GM23248 (cell line): Measurements from ENCODE around the gene FAM120A.

Source experiments
- EZH2 ChIP-seq: fragments of 200-600 bp; sonication (generic); IDR thresholded peaks from 2 replicates; pipeline ENCODE4 v1.6.1; 2018; ENCODE audit warnings: antibody characterized with exemption, mild to moderate bottlenecking; ENCODE audit not compliant: insufficient read depth, poor library complexity, severe bottlenecking
- EZH2phosphoT487 ChIP-seq: fragments of 200-600 bp; sonication (generic); IDR thresholded peaks from 2 replicates; pipeline ENCODE4 v1.6.1; 2018; ENCODE audit warnings: antibody characterized with exemption, moderate library complexity, mild to moderate bottlenecking, low read depth; ENCODE audit not compliant: insufficient read depth

DNA sequence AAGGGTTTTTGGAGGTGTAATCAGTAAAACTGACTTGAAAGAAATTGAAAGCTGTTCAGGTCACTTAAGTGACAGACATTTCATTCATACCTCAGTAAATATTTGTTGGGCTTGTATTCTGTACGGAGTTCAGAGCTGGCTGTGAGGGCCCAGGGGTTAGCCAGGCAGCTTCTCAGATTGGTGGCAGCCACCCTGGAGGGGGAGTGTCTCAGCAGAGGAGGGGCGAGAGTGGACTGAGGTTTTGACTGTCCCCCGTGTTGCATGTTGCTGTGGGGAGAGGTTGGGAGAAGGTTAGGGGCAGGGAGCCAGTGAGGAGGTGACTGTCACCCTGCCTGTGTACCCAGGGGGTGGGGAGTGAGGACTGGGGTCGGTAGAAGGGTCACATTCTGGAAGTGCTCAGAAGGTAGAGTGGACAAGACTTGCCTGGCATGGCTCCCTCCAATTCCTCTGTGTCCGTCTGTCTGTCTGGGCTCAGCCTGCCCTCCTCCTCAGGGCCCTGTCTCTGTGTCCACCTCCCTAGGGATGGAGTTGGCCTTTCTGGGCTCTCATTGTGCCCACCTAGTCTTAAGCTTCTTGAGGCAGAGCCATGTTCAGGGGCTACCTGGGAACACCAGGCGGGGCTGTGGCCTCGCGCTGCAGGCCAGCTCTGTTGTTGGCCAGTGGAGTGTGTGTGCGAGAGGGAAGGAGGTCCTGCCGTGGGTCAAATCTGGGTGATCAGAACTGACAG, 129.3 kb downstream of the FAM120A start:
- TF ChIP-seq EZH2 (no peak), EZH2phosphoT487 (no peak)
